Liver (tissue), 9 donors: ENCODE measurements around the gene AEBP2. TPM values are rescaled to one million over a fixed set of nuclear protein-coding genes. Genes with fewer than 3 reads are reported as not detected.

Experiments
- DNase-seq: peaks from one replicate; pipeline ENCODE4 v3.0.0-alpha.2; 2017; ENCODE audit warnings: low spot score
- H3K27ac ChIP-seq, 2 donors: one replicate each; pipeline ENCODE4 v1.7.0; 2013; ENCODE audit warnings: inconsistent platforms in 2 of 2, low read length in 2 of 2, control low read depth in 1 of 2, low read depth in 1 of 2, mild to moderate bottlenecking in 1 of 2
- H3K27me3 ChIP-seq, 4 donors: one replicate each; pipeline versions ENCODE4 v1.6.1 to v1.7.0; 2013; ENCODE audit warnings: low read length in 3 of 4, inconsistent platforms in 1 of 4, mild to moderate bottlenecking in 1 of 4, moderate library complexity in 1 of 4; ENCODE audit not compliant: control insufficient read depth in 4 of 4, insufficient read depth in 4 of 4
- H3K36me3 ChIP-seq, 4 donors: one replicate each; pipeline versions ENCODE4 v1.6.1 to v1.7.0; 2013; ENCODE audit warnings: low read length in 3 of 4, mild to moderate bottlenecking in 3 of 4, low read depth in 1 of 4, moderate library complexity in 1 of 4; ENCODE audit not compliant: control insufficient read depth in 4 of 4, insufficient read depth in 3 of 4
- H3K4me1 ChIP-seq, 4 donors: one replicate each; pipeline versions ENCODE4 v1.6.1 to v1.7.0; 2013; ENCODE audit warnings: low read length in 3 of 4, mild to moderate bottlenecking in 3 of 4, moderate library complexity in 1 of 4; ENCODE audit not compliant: control insufficient read depth in 4 of 4, insufficient read depth in 4 of 4
- H3K4me3 ChIP-seq, 3 donors: one replicate each; pipeline versions ENCODE4 v1.6.1 to v1.7.0; 2013; ENCODE audit warnings: low read length in 3 of 3, control low read depth in 1 of 3, low read depth in 1 of 3, mild to moderate bottlenecking in 1 of 3
- H3K9ac ChIP-seq, 2 donors: one replicate each; pipeline ENCODE4 v1.7.0; 2013; ENCODE audit warnings: low read length in 2 of 2, mild to moderate bottlenecking in 2 of 2, moderate library complexity in 2 of 2, control low read depth in 1 of 2, low read depth in 1 of 2
- H3K9me3 ChIP-seq, 4 donors: one replicate each; pipeline versions ENCODE4 v1.6.1 to v1.7.0; 2013; ENCODE audit warnings: low read length in 3 of 4; ENCODE audit not compliant: control insufficient read depth in 4 of 4
- EGR1 ChIP-seq, 2 donors: IDR thresholded peaks; 2 replicates each; pipeline ENCODE4 v1.6.1; 2016 to 2018; ENCODE audit warnings: antibody characterized with exemption in 2 of 2, low read depth in 2 of 2
- GABPA ChIP-seq, 2 donors: IDR thresholded peaks in 1 of 2; conservative IDR thresholded peaks in 1 of 2; 2 replicates each; pipeline ENCODE4 v1.6.1; 2016; ENCODE audit warnings: antibody characterized with exemption in 2 of 2, mild to moderate bottlenecking in 1 of 2, moderate library complexity in 1 of 2
- HNF4G ChIP-seq: IDR thresholded peaks from 2 replicates; pipeline ENCODE4 v1.6.1; 2016; ENCODE audit warnings: antibody characterized with exemption
- JUND ChIP-seq, 2 donors: IDR thresholded peaks; 2 replicates each; pipeline ENCODE4 v1.6.1; 2016; ENCODE audit warnings: antibody characterized with exemption in 2 of 2
- NR2F2 ChIP-seq: IDR thresholded peaks from 2 replicates; pipeline ENCODE4 v1.6.1; 2016; ENCODE audit warnings: antibody characterized with exemption
- RAD21 ChIP-seq, 2 donors: IDR thresholded peaks; 2 replicates each; pipeline ENCODE4 v1.6.1; 2016; ENCODE audit warnings: antibody characterized with exemption in 2 of 2, mild to moderate bottlenecking in 2 of 2
- RXRA ChIP-seq, 2 donors: IDR thresholded peaks; 2 replicates each; pipeline ENCODE4 v1.6.1; 2017 to 2018; ENCODE audit warnings: antibody characterized with exemption in 2 of 2, mild to moderate bottlenecking in 1 of 2
- SP1 ChIP-seq: IDR thresholded peaks from 2 replicates; pipeline ENCODE4 v1.6.1; 2018; ENCODE audit warnings: antibody characterized with exemption, mild to moderate bottlenecking
- TAF1 ChIP-seq: conservative IDR thresholded peaks from 2 replicates; pipeline ENCODE4 v1.6.1; 2016; ENCODE audit warnings: antibody characterized with exemption, mild to moderate bottlenecking
- WGBS: extraction: QIAGEN DNeasy Blood & Tissue Kit; methylation state at CpG from one replicate; pipeline ENCODE4 v1.1.7; 2013; 5-methylcytosine and 5-hydroxymethylcytosine counted together
- polyA plus RNA-seq, 2 donors: library from polyadenylated mRNA; stranded (reverse) in 1 of 2; unstranded in 1 of 2; fragments of 200-250 nt in 1 of 2; fragments of >200 nt in 1 of 2; fragmentation: Nextera tagmentation in 1 of 2; extraction: Ambion mirVana in 1 of 2; gene quantifications; one replicate each; pipeline versions ENCODE4 v1.2.1 to v1.2.3, GENCODE V29; 2013 to 2015
- total RNA-seq, 2 donors: library from RNA; depleted of rRNA; stranded (reverse); fragments of >200 nt; gene quantifications; one replicate each; pipeline ENCODE4 v1.2.3, GENCODE V29; 2014
- TF ChIP-seq, protein P1 (sequence below): IDR thresholded peaks from 2 replicates; pipeline ENCODE4 v1.6.1; 2016; ENCODE audit warnings: antibody characterized with exemption
- TF ChIP-seq, protein P2 (sequence below): IDR thresholded peaks from 2 replicates; pipeline ENCODE4 v1.6.1; 2016; ENCODE audit warnings: antibody characterized with exemption, mild to moderate bottlenecking
- TF ChIP-seq, protein P3 (sequence below): IDR thresholded peaks from 2 replicates; pipeline ENCODE4 v1.6.1; 2016; ENCODE audit warnings: antibody characterized with exemption
- TF ChIP-seq, protein P4 (sequence below): fragments of 150-350 bp; IDR thresholded peaks from 2 replicates; pipeline ENCODE4 v1.5.1; 2017; ENCODE audit warnings: improper control_type of control experiment, low read depth, low read length; ENCODE audit not compliant: missing input control
- donor health status: healthy.
- donor health status: healthy.
- donor health status: healthy.
- donor health status: healthy.
- donor health status: healthy.

Gene AEBP2
- total and polyA plus RNA-seq, 4 donors, result 4.6 to 18.8 (median 8.9) TPM

DNA sequence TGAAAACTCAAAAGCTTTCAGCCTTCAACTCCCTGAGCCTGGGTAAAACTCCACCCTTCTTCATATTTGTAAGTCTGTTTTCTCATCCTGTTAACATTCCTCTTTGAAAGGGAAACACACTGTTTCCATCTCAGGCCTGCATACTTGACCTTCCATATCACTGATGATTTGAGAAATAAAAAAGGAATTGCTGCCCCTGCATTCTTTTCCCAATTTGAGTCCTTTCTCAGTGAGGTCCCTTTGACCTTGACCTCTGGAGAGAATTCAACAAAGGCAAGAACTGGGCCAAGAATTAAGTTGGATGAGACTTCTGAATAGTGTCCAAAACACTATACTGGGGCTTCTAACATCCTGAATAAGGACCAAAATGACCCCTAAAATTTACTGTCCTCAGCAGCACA lies 108.0 kb downstream of the AEBP2 start:
- no peaks in the 10 kb centered on the region for H3K27me3 ChIP-seq
- H3K36me3 ChIP-seq, result no peaks in the 10 kb centered on the region
- DNase-seq, result no peak
- peaks cover 0 to 4% (median 3%) of the 10 kb centered on the region in 4 donors for H3K4me1 ChIP-seq
- H3K27ac ChIP-seq, result no peak overlapping the region
- no peak overlapping the region for H3K4me3 ChIP-seq
- H3K9ac ChIP-seq, result no peak overlapping the region
- no peaks in the 10 kb centered on the region for H3K9me3 ChIP-seq
- TF ChIP-seq, protein P1, sequence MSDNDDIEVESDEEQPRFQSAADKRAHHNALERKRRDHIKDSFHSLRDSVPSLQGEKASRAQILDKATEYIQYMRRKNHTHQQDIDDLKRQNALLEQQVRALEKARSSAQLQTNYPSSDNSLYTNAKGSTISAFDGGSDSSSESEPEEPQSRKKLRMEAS, result no peak
- TF ChIP-seq HNF4G (no peak), RXRA (IDR thresholded peaks at IDR 0.05) (peak in 1 of 2 donors; percentile 22), JUND (IDR thresholded peaks at IDR 0.05) (no peak), EGR1 (IDR thresholded peaks at IDR 0.05; ENCODE audit: low read depth in 2 of 2) (no peak), RAD21 (IDR thresholded peaks at IDR 0.05) (peak in 1 of 2 donors; percentile 18), NR2F2 (peak; percentile 99)

DNA sequence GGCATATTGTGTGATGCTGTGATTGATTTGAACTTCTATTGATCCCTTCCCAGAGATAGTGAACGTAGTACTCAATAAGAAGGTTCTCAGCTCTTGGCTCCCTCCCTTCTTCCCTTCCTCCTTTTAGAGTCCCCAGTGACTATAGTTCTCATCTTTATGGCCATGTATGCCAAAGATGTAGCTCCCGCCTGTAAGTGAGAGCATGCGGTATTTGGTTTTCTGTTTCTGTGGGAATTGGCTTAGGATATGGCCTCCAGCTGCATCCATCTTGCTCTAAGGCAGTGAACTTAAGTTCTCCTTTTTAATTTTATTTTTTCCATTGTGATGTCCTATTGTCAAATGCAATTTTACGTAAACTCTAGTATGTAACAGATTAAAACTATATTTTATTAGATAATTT lies 109.5 kb downstream of the AEBP2 start:
- no peaks in the 10 kb centered on the region for H3K9me3 ChIP-seq
- no peak for TF ChIP-seq TAF1
- no peak for TF ChIP-seq RAD21 (IDR thresholded peaks at IDR 0.05)
- TF ChIP-seq, protein P2, sequence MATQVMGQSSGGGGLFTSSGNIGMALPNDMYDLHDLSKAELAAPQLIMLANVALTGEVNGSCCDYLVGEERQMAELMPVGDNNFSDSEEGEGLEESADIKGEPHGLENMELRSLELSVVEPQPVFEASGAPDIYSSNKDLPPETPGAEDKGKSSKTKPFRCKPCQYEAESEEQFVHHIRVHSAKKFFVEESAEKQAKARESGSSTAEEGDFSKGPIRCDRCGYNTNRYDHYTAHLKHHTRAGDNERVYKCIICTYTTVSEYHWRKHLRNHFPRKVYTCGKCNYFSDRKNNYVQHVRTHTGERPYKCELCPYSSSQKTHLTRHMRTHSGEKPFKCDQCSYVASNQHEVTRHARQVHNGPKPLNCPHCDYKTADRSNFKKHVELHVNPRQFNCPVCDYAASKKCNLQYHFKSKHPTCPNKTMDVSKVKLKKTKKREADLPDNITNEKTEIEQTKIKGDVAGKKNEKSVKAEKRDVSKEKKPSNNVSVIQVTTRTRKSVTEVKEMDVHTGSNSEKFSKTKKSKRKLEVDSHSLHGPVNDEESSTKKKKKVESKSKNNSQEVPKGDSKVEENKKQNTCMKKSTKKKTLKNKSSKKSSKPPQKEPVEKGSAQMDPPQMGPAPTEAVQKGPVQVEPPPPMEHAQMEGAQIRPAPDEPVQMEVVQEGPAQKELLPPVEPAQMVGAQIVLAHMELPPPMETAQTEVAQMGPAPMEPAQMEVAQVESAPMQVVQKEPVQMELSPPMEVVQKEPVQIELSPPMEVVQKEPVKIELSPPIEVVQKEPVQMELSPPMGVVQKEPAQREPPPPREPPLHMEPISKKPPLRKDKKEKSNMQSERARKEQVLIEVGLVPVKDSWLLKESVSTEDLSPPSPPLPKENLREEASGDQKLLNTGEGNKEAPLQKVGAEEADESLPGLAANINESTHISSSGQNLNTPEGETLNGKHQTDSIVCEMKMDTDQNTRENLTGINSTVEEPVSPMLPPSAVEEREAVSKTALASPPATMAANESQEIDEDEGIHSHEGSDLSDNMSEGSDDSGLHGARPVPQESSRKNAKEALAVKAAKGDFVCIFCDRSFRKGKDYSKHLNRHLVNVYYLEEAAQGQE, result no peak
- TF ChIP-seq, protein P1, result no peak
- TF ChIP-seq SP1, result no peak
- TF ChIP-seq, protein P3, sequence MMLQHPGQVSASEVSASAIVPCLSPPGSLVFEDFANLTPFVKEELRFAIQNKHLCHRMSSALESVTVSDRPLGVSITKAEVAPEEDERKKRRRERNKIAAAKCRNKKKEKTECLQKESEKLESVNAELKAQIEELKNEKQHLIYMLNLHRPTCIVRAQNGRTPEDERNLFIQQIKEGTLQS, result no peak
- TF ChIP-seq GABPA (IDR thresholded peaks at IDR 0.05 in 1 of 2, conservative IDR thresholded peaks at IDR 0.05 in 1 of 2), result no peak
- TF ChIP-seq, protein P4, sequence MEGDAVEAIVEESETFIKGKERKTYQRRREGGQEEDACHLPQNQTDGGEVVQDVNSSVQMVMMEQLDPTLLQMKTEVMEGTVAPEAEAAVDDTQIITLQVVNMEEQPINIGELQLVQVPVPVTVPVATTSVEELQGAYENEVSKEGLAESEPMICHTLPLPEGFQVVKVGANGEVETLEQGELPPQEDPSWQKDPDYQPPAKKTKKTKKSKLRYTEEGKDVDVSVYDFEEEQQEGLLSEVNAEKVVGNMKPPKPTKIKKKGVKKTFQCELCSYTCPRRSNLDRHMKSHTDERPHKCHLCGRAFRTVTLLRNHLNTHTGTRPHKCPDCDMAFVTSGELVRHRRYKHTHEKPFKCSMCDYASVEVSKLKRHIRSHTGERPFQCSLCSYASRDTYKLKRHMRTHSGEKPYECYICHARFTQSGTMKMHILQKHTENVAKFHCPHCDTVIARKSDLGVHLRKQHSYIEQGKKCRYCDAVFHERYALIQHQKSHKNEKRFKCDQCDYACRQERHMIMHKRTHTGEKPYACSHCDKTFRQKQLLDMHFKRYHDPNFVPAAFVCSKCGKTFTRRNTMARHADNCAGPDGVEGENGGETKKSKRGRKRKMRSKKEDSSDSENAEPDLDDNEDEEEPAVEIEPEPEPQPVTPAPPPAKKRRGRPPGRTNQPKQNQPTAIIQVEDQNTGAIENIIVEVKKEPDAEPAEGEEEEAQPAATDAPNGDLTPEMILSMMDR, result no peak
- no peak for TF ChIP-seq HNF4G
- 96% methylated on average over 4 of the region's 4 CpGs for WGBS

More for the DNA sequence above, 109.5 kb downstream of the AEBP2 start:
- Histone ChIP-seq H3K4me1 (peaks cover 1 to 4% (median 3%) of the 10 kb centered on the region in 4 donors), H3K4me3 (no peak overlapping the region), H3K36me3 (no peaks in the 10 kb centered on the region), H3K27ac (no peak overlapping the region), H3K27me3 (no peaks in the 10 kb centered on the region), H3K9ac (no peak overlapping the region)
- DNase-seq, result no peak
